Stimulated activated naive CD8-positive, alpha-beta T cell treated with anti-CD3 and anti-CD28 coated beads, Interleukin-15, Interleukin-2, amounts not matched to agents 100 ng/mL and 50 ng/mL, for 24 hours (primary cell): ENCODE measurements around the gene NARS2.

Experiments used
- H3K27ac Mint-ChIP-seq: one replicate; pipeline ENCODE4 v1.8.0; 2021; ENCODE audit warnings: mild to moderate bottlenecking, mixed read lengths
- H3K27me3 Mint-ChIP-seq: one replicate; pipeline ENCODE4 v1.8.0; 2021; ENCODE audit warnings: mixed read lengths
- H3K36me3 Mint-ChIP-seq: one replicate; pipeline ENCODE4 v1.8.0; 2021; ENCODE audit warnings: low read depth, mixed read lengths
- H3K4me1 Mint-ChIP-seq: one replicate; pipeline ENCODE4 v1.8.0; 2021; ENCODE audit warnings: low read depth, mixed read lengths
- H3K4me3 Mint-ChIP-seq: one replicate; pipeline ENCODE4 v1.8.0; 2021; ENCODE audit warnings: mild to moderate bottlenecking, mixed read lengths
- H3K9me3 Mint-ChIP-seq: one replicate; pipeline ENCODE4 v1.8.0; 2021; ENCODE audit warnings: mixed read lengths

Gene NARS2

DNA sequence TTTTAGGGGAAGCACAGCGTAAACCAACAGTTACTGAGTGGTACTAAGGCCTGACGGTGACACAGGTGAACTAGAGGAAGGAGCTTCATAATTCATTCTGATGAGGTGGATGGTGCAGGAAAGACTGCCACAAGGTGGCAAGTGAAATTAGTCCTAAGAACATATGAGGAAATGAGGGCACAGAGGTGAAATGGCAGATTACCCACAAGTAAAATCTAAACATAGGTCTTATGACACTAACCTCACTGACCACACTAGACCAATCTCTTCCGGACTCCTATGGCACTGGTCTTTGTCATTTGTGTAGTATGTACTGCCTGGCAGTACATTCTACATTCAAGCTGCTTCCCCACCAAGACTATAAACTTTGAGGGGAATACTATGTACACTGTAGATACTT, 177.3 kb downstream of the NARS2 start:
- Mint-ChIP-seq H3K4me1 (peaks cover 8% of the 10 kb centered on the region), H3K36me3 (no peaks in the 10 kb centered on the region), H3K4me3 (no peak overlapping the region), H3K27me3 (no peaks in the 10 kb centered on the region), H3K27ac (peak overlapping the region; percentile 23), H3K9me3 (no peaks in the 10 kb centered on the region)

DNA sequence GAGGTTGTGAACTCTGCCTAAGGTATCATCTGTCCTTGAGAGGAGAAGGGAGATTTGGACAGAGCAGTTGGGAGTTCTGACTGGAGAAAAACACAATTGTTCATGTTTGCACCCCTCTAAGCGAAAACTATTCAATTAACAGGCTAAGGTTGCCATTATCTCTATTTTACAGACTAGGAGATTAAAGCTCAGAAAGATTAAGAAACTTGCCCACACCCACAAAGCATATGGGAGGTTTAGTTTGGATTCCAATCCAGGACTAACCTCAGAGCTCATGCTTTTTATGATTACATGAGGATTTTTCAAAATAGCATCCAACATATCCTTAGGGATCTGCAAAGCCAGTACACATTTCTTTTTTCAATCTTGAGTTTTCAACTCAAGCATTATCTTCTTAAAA, 179.1 kb downstream of the NARS2 start:
- H3K27me3 Mint-ChIP-seq = no peaks in the 10 kb centered on the region
- peaks cover 8% of the 10 kb centered on the region for H3K4me1 Mint-ChIP-seq

DNA sequence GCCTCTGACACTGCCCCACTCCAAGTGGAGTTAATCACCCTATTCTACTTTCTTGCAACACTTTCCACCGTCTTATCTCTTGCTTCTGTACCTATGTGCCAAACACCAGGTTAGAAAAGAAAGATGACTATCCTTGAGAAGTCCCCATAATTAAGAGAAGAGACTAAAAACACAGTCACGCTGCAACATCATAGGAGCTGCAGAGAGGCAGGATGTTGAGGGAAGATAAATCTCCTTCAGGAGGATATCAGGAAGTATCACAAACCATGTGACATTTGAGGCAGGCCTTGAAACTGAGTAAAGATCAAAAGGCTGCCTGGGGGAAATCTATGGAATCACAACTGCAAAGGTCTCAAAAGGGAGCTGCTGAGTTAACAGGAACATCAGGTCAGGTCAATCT, 181.8 kb downstream of the NARS2 start:
- H3K4me3 Mint-ChIP-seq = no peak overlapping the region
- H3K27me3 Mint-ChIP-seq = no peaks in the 10 kb centered on the region
- no peaks in the 10 kb centered on the region for H3K36me3 Mint-ChIP-seq
- H3K4me1 Mint-ChIP-seq = peaks cover 8% of the 10 kb centered on the region
- no peak overlapping the region for H3K27ac Mint-ChIP-seq
- H3K9me3 Mint-ChIP-seq = no peaks in the 10 kb centered on the region

More for the DNA sequence above, 179.1 kb downstream of the NARS2 start:
- Mint-ChIP-seq H3K36me3 (no peaks in the 10 kb centered on the region), H3K9me3 (no peaks in the 10 kb centered on the region), H3K27ac (no peak overlapping the region), H3K4me3 (no peak overlapping the region)

DNA sequence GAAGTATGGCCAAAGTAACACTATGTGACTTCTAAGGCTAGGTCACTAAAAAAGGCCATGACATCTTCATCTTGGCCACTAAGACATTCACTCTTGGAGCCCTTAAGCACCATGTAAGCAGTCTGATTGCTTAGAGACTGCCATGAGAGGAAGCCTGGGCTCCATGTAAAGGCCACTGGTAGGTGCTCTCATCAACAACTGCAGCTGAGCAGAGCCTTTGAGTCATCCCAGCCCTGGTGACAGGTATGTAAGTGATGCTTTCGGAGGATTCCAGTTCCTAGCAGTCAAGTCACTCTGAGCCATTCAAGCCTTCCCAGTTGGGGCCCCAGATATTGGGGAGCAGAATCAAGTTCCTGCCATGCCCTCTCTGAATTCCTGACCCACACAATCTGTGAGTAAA, 183.2 kb downstream of the NARS2 start:
- peaks cover 4% of the 10 kb centered on the region for H3K9me3 Mint-ChIP-seq
- no peaks in the 10 kb centered on the region for H3K36me3 Mint-ChIP-seq
- no peak overlapping the region for H3K4me3 Mint-ChIP-seq
- H3K4me1 Mint-ChIP-seq = no peaks in the 10 kb centered on the region
- H3K27ac Mint-ChIP-seq = no peak overlapping the region
- no peaks in the 10 kb centered on the region for H3K27me3 Mint-ChIP-seq

DNA sequence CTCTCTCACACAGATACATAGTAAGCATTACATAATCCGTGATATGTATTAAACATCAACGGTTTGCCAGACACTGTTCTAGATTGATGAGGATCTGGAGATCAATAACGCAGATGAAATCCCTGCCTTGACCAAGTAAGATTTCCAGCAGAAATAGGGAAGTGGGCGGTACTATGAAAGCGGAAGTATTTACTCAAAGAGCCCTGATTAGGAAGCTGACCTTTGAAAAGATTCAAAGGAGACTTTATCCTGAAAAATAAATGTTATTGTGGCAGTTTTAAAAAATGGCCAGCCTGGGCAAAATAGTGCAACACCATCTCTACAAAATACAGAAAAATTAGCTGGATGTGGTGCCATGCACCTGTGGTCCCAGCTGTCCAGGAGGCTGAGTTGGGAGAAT, 183.9 kb downstream of the NARS2 start:
- H3K4me3 Mint-ChIP-seq = no peak overlapping the region
- no peaks in the 10 kb centered on the region for H3K27me3 Mint-ChIP-seq
- H3K27ac Mint-ChIP-seq = no peak overlapping the region
- H3K9me3 Mint-ChIP-seq = peaks cover 9% of the 10 kb centered on the region
- no peaks in the 10 kb centered on the region for H3K4me1 Mint-ChIP-seq
- no peaks in the 10 kb centered on the region for H3K36me3 Mint-ChIP-seq

DNA sequence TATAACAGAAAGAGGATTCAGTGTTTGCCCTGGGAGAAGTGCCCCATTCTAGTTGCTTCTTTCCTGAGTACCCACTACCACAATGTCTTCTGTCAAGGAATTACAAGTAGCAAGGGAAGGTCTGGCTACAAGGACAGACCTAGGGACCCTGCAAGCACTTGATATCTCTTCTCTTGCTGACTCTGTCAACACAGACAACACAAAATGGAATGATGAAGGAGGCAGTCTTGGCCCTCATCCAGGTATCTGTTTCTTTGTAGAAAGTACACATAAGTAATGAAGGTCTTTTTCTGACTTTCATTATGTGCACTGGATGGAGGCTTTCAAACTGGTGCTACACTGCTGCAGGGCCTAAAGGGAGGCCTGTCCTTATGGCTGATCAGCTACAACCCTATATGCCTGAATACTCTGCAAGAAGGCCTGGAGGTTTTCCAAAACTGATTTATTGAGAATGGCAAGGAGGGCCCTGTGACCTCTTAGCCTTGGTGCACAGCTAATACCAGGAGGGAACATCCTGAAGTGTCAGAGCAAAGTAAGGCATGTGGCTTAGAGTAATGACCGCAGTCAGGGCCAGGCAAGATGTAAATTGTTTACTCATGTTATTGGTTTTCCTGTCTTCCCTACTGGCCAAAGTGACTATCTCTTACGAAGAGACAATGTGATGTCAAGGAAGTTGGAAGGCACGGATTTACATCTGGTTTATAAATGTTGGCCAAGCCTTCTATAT, 188.3 kb downstream of the NARS2 start:
- no peaks in the 10 kb centered on the region for H3K4me1 Mint-ChIP-seq

More for the DNA sequence above, 188.3 kb downstream of the NARS2 start:
- H3K9me3 Mint-ChIP-seq = peaks cover 23% of the 10 kb centered on the region
- H3K4me3 Mint-ChIP-seq = no peak overlapping the region
- no peaks in the 10 kb centered on the region for H3K36me3 Mint-ChIP-seq
- no peaks in the 10 kb centered on the region for H3K27me3 Mint-ChIP-seq
- no peak overlapping the region for H3K27ac Mint-ChIP-seq
